Caco-2 (cell line): ENCODE data around the gene TJAP1. TPM values are rescaled to one million over a fixed set of nuclear protein-coding genes. Genes with fewer than 3 reads are reported as not detected.

Source experiments
- BruUV-seq: library from RNA; stranded (reverse); fragments of 400-500 nt; replicated peaks from 2 replicates; lab custom pipeline; 2021; lab: Mats Ljungman, UMichigan
- CTCF ChIA-PET: fragments of 300-600 bp; sonication (Branson Sonifier 250); formaldehyde crosslinking; loops from one replicate; lab custom pipeline; 2022; ENCODE audit warnings: antibody characterized with exemption; lab: Charles Lee
- POLR2A ChIA-PET: fragments of 300-600 bp; sonication (Branson Sonifier 250); formaldehyde crosslinking; loops from one replicate; lab custom pipeline; 2022; ENCODE audit warnings: antibody characterized with exemption; lab: Charles Lee
- DNase-seq, 2 experiments: peaks; one replicate each; pipeline versions ENCODE4 v3.0.0 to v3.0.0-alpha.2; 2020 to 2022
- H3K27me3 ChIP-seq: replicated peaks from 2 replicates; pipeline ENCODE4 v1.6.0; 2011; ENCODE audit warnings: low read length; ENCODE audit not compliant: control insufficient read depth, insufficient read depth
- H3K36me3 ChIP-seq: 2 replicates; pipeline ENCODE4 v1.5.1; 2011; ENCODE audit warnings: low read length; ENCODE audit not compliant: control insufficient read depth, insufficient read depth
- H3K4me1 ChIP-seq: fragments of 250-450 bp; sonication (Bioruptor Pico); 2 replicates; pipeline ENCODE4 v1.5.1; 2020; ENCODE audit warnings: mild to moderate bottlenecking
- H3K4me3 ChIP-seq: 2 replicates; pipeline ENCODE4 v1.5.1; 2011; ENCODE audit warnings: low read depth, mild to moderate bottlenecking, control low read depth, low read length
- H3K9me3 ChIP-seq: fragments of 250-450 bp; sonication (Bioruptor Pico); 2 replicates; pipeline ENCODE4 v1.5.1; 2020; ENCODE audit warnings: mild to moderate bottlenecking, moderate library complexity
- H3K27ac Mint-ChIP-seq: one replicate; pipeline ENCODE4 v1.8.0; 2022; ENCODE audit warnings: mixed read lengths; ENCODE audit not compliant: unreplicated experiment
- H3K27me3 Mint-ChIP-seq: one replicate; pipeline ENCODE4 v1.8.0; 2022; ENCODE audit warnings: mixed read lengths; ENCODE audit not compliant: insufficient read depth, unreplicated experiment
- H3K36me3 Mint-ChIP-seq: one replicate; pipeline ENCODE4 v1.8.0; 2022; ENCODE audit warnings: mild to moderate bottlenecking, mixed read lengths; ENCODE audit not compliant: insufficient read depth, unreplicated experiment
- H3K4me1 Mint-ChIP-seq: one replicate; pipeline ENCODE4 v1.8.0; 2022; ENCODE audit warnings: low read depth, mixed read lengths; ENCODE audit not compliant: unreplicated experiment
- H3K4me3 Mint-ChIP-seq: one replicate; pipeline ENCODE4 v1.8.0; 2022; ENCODE audit warnings: mild to moderate bottlenecking, moderate library complexity, mixed read lengths; ENCODE audit not compliant: unreplicated experiment
- H3K9me3 Mint-ChIP-seq: one replicate; pipeline ENCODE4 v1.8.0; 2022; ENCODE audit warnings: mixed read lengths; ENCODE audit not compliant: unreplicated experiment
- intact Hi-C: fragments of 100-400 bp; cut with micrococcal nuclease; formaldehyde crosslinking; loops from one replicate; pipeline ENCODE4 v1.10.0; 2022; ENCODE audit not compliant: unreplicated experiment
- total RNA-seq: library from RNA; stranded (reverse); gene quantifications from 2 replicates; pipeline ENCODE4 v1.2.3, GENCODE V29; 2022
- TF ChIP-seq, protein P1 (sequence below), 2 experiments: fragments of 200-600 bp in 1 of 2; IDR thresholded peaks; 1 replicate in 1 of 2; 2 replicates in 1 of 2; pipeline versions ENCODE4 v1.5.1 to v1.8.0; 2011 to 2022; ENCODE audit warnings: antibody characterized with exemption in 1 of 2, control low read depth in 1 of 2, inconsistent platforms in 1 of 2, low read depth in 1 of 2, low read length in 1 of 2, mild to moderate bottlenecking in 1 of 2, moderate library complexity in 1 of 2; ENCODE audit not compliant: insufficient read depth in 1 of 2, severe bottlenecking in 1 of 2, unreplicated experiment in 1 of 2

TJAP1 gene
- total RNA-seq, 1 experiment from 2014 or later, result 34.0 TPM

DNA sequence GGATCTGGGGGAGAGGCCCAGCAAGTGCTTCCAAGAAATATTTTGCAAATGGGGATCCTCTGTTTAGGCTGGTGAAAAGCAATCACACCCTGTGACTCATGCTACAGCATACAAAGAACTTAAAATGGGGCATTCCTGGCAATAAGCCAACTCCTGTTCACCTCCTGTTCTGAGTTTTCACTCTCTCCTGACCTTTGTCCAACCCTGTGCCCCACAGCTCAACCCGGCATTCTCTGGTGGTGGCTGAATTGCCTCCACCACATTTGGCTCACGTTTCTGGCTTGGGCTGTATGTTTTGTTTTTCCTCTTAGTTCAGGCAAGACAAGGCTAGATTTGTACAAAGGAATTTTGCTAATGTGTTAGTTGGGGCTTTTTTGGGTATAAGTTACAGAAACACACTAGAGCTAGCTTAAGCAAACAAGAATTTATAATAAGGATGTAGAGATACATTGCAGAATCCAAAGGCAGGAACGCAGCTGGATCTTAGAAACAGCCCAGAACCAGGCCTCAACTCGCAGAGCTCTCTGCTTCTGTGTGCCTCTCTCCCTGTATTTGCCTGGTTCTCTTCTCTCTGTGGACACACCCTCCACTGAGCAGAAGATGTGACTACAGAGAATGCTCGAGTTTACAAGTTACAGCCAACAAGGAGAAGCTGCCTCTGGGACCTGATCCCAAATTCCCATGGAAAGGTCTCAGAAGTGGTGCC lies 40.6 kb upstream of the TJAP1 start:
- DNase-seq, result peak; percentile 61 to 78
- BruUV-seq, result no TSS peak
- Histone ChIP-seq H3K36me3 (peaks cover 6% of the 10 kb centered on the region; the same call in 1 of the 2 replicates), H3K9me3 (no peaks in the 10 kb centered on the region), H3K4me3 (no peak overlapping the region), H3K4me1 (peaks cover 17% of the 10 kb centered on the region), H3K27me3 (no peaks in the 10 kb centered on the region)
- H3K4me1 Mint-ChIP-seq, result peaks cover 15% of the 10 kb centered on the region
- no peaks in the 10 kb centered on the region for H3K27me3 Mint-ChIP-seq
- intact Hi-C loops, result loop anchor here (1.0 kb wide), 1 partner anchor 41 kb away; the partner anchor contains the start of gene TJAP1
- H3K9me3 Mint-ChIP-seq, result no peaks in the 10 kb centered on the region
- CTCF ChIA-PET, result interaction anchor here (0.6 to 1.8 kb wide), 5 partner anchors 9 to 180 kb away, joined by 3 to 11 read pairs (median 7); partner anchors contain the start of gene ABCC10
- peak overlapping the region; percentile 59 for H3K27ac Mint-ChIP-seq
- peaks cover 7% of the 10 kb centered on the region for H3K36me3 Mint-ChIP-seq
- POLR2A ChIA-PET, result interaction anchor here (0.9 kb wide), 1 partner anchor 37 kb away, joined by 3 read pairs; no protein-coding TSS in a partner anchor
- TF ChIP-seq, protein P1, sequence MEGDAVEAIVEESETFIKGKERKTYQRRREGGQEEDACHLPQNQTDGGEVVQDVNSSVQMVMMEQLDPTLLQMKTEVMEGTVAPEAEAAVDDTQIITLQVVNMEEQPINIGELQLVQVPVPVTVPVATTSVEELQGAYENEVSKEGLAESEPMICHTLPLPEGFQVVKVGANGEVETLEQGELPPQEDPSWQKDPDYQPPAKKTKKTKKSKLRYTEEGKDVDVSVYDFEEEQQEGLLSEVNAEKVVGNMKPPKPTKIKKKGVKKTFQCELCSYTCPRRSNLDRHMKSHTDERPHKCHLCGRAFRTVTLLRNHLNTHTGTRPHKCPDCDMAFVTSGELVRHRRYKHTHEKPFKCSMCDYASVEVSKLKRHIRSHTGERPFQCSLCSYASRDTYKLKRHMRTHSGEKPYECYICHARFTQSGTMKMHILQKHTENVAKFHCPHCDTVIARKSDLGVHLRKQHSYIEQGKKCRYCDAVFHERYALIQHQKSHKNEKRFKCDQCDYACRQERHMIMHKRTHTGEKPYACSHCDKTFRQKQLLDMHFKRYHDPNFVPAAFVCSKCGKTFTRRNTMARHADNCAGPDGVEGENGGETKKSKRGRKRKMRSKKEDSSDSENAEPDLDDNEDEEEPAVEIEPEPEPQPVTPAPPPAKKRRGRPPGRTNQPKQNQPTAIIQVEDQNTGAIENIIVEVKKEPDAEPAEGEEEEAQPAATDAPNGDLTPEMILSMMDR (IDR thresholded peaks at IDR 0.05; ENCODE audit: insufficient read depth in 1 of 2, low read depth in 1 of 2, low read length in 1 of 2, severe bottlenecking in 1 of 2, unreplicated experiment in 1 of 2), result no peak
- peak overlapping the region; percentile 54 for H3K4me3 Mint-ChIP-seq

DNA sequence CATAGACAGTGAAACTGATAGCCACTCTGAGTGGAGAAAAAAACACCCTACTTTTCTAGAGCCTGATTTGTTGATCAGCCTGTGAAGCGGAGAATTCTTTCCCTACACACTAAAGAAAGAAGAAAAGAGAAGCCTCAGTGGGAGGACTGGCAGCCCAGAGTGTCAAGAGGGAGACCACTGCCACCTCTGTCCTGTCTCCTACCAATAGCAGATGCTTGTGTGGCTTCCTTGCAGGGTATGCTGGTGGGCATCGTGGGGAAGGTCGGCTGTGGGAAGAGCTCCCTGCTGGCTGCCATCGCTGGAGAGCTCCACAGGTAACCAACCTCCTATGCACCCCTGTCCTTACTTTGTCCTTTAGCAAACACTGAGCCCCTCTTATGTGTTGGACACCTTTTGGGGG lies 39.7 kb upstream of the TJAP1 start:
- Histone ChIP-seq H3K27me3 (no peaks in the 10 kb centered on the region), H3K36me3 (peaks cover 4% of the 10 kb centered on the region; the same call in 1 of the 2 replicates), H3K9me3 (no peaks in the 10 kb centered on the region), H3K4me1 (peaks cover 17% of the 10 kb centered on the region), H3K4me3 (no peak overlapping the region)
- ChIA-PET POLR2A (no interaction called here), CTCF (interaction anchor here (0.6 to 1.6 kb wide), 4 partner anchors 10 to 47 kb away, joined by 3 to 11 read pairs (median 6); partner anchors contain the start of gene ABCC10)
- no peak overlapping the region for H3K4me3 Mint-ChIP-seq
- BruUV-seq, result no TSS peak
- H3K27ac Mint-ChIP-seq, result no peak overlapping the region
- H3K36me3 Mint-ChIP-seq, result peaks cover 5% of the 10 kb centered on the region
- intact Hi-C loops, result no loop called here
- no peak for DNase-seq
- peaks cover 15% of the 10 kb centered on the region for H3K4me1 Mint-ChIP-seq
- TF ChIP-seq, protein P1 (IDR thresholded peaks at IDR 0.05; ENCODE audit: insufficient read depth in 1 of 2, low read depth in 1 of 2, low read length in 1 of 2, severe bottlenecking in 1 of 2, unreplicated experiment in 1 of 2), result no peak
- H3K27me3 Mint-ChIP-seq, result no peaks in the 10 kb centered on the region
- no peaks in the 10 kb centered on the region for H3K9me3 Mint-ChIP-seq

DNA sequence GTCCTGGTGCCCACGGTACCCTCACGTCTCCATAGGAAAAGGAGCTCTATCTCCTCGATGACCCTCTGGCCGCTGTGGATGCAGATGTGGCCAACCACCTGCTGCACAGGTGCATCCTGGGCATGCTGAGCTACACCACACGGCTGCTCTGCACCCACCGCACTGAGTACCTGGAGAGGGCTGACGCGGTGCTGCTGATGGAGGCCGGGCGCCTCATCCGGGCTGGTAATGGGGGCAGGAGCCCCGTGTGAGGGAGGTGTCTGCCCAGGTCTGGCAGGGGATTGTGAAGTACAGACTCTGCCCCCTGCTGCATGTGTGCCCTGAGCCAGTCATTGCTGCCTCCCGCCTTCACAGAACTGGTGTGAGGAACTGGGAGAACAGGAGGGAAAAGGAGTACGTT lies 34.4 kb upstream of the TJAP1 start:
- Histone ChIP-seq H3K36me3 (0 out of 2 replicates have a peak, but pooled peaks cover 2% of the 10 kb centered on the region), H3K4me1 (no peaks in the 10 kb centered on the region), H3K4me3 (no peak overlapping the region), H3K27me3 (no peaks in the 10 kb centered on the region), H3K9me3 (no peaks in the 10 kb centered on the region)
- Mint-ChIP-seq H3K4me1 (no peaks in the 10 kb centered on the region), H3K9me3 (no peaks in the 10 kb centered on the region), H3K36me3 (peaks cover 25% of the 10 kb centered on the region), H3K27me3 (no peaks in the 10 kb centered on the region), H3K27ac (no peak overlapping the region), H3K4me3 (no peak overlapping the region)
- no peak for DNase-seq
- CTCF ChIA-PET, result no interaction called here
- intact Hi-C loops, result no loop called here
- POLR2A ChIA-PET, result no interaction called here
- TF ChIP-seq, protein P1 (IDR thresholded peaks at IDR 0.05; ENCODE audit: insufficient read depth in 1 of 2, low read depth in 1 of 2, low read length in 1 of 2, severe bottlenecking in 1 of 2, unreplicated experiment in 1 of 2), result no peak
- BruUV-seq, result no TSS peak
